Right atrium auricular region (tissue), 2 donors: Measurements from ENCODE around the gene DNAJC17. TPM values are rescaled to one million over a fixed set of nuclear protein-coding genes. Genes with fewer than 3 reads are reported as not detected.

Experiments used
- DNase-seq: peaks from one replicate; pipeline ENCODE4 v3.0.0-alpha.2; 2019; ENCODE audit warnings: low spot score
- H3K27ac ChIP-seq, 2 donors: fragments of 200-600 bp; sonication (generic); 1 replicate in 1 of 2; 2 replicates in 1 of 2; pipeline ENCODE4 v1.5.1; 2016 to 2019
- H3K27me3 ChIP-seq, 2 donors: fragments of 200-600 bp; sonication (generic); one replicate each; pipeline versions ENCODE4 v1.5.1 to v1.6.0; 2017 to 2019
- H3K36me3 ChIP-seq: fragments of 200-600 bp; sonication (generic); one replicate; pipeline ENCODE4 v1.5.1; 2016
- H3K4me1 ChIP-seq, 2 donors: fragments of 200-600 bp; sonication (generic); one replicate each; pipeline versions ENCODE4 v1.5.1 to v1.6.0; 2017 to 2019
- H3K4me3 ChIP-seq, 2 donors: fragments of 200-600 bp; sonication (generic); 1 replicate in 1 of 2; 2 replicates in 1 of 2; pipeline ENCODE4 v1.5.1; 2017 to 2019; ENCODE audit warnings: mild to moderate bottlenecking in 1 of 2, moderate library complexity in 1 of 2
- H3K9me3 ChIP-seq, 2 donors: fragments of 200-600 bp; sonication (generic); one replicate each; pipeline ENCODE4 v1.5.1; 2019
- CTCF ChIP-seq, 2 donors: fragments of 200-600 bp; sonication (generic); IDR thresholded peaks; one replicate each; pipeline ENCODE4 v1.5.1; 2019; ENCODE audit warnings: antibody characterized with exemption in 2 of 2
- total RNA-seq, 2 donors: library from RNA; depleted of rRNA; stranded (reverse); fragments of >200 nt; gene quantifications; one replicate each; pipeline ENCODE4 v1.1.0, GENCODE V29; 2016

DNAJC17 gene
- total RNA-seq, 2 donors from 2014 or later: 11.6 to 15.7 TPM

- Histone ChIP-seq H3K27me3 (no peaks in the 10 kb centered on the region), H3K27ac (no peak overlapping the region), H3K4me1 (peaks cover 0 to 43% of the 10 kb centered on the region in 2 donors), H3K9me3 (no peaks in the 10 kb centered on the region), H3K36me3 (peaks cover 7% of the 10 kb centered on the region), H3K4me3 (no peak overlapping the region)
- TF ChIP-seq CTCF (IDR thresholded peaks at IDR 0.05): no peak
- DNase-seq: no peak
Measured at GRCh38 chr15:40767838-40768500, 39.3 kb downstream of the DNAJC17 start.

- no peaks in the 10 kb centered on the region for H3K27me3 ChIP-seq
- H3K36me3 ChIP-seq: peaks cover 7% of the 10 kb centered on the region
- TF ChIP-seq CTCF (IDR thresholded peaks at IDR 0.05): no peak
- no peak overlapping the region for H3K27ac ChIP-seq
- no peaks in the 10 kb centered on the region for H3K9me3 ChIP-seq
- DNase-seq: no peak
- H3K4me1 ChIP-seq: peaks cover 0 to 45% of the 10 kb centered on the region in 2 donors
- H3K4me3 ChIP-seq: no peak overlapping the region
Measured at GRCh38 chr15:40766906-40767837, 40.1 kb downstream of the DNAJC17 start.

- DNase-seq: no peak
- TF ChIP-seq CTCF (IDR thresholded peaks at IDR 0.05): no peak
- H3K27ac ChIP-seq: no peak overlapping the region
- H3K4me3 ChIP-seq: no peak overlapping the region
- H3K4me1 ChIP-seq: peaks cover 0 to 45% of the 10 kb centered on the region in 2 donors
- no peaks in the 10 kb centered on the region for H3K36me3 ChIP-seq
- no peaks in the 10 kb centered on the region for H3K9me3 ChIP-seq
- no peaks in the 10 kb centered on the region for H3K27me3 ChIP-seq
Measured at GRCh38 chr15:40766194-40766815, 41.0 kb downstream of the DNAJC17 start.

GRCh38 chr15:40764629-40765103, 42.6 kb downstream of the DNAJC17 start:
- peak overlapping the region; percentile 71 to 74 for H3K27ac ChIP-seq
- no peak for DNase-seq
- peak overlapping the region; percentile 43 to 58 for H3K4me3 ChIP-seq
- no peaks in the 10 kb centered on the region for H3K27me3 ChIP-seq
- H3K9me3 ChIP-seq: no peaks in the 10 kb centered on the region
- TF ChIP-seq CTCF (IDR thresholded peaks at IDR 0.05): no peak
- no peaks in the 10 kb centered on the region for H3K36me3 ChIP-seq
- H3K4me1 ChIP-seq: peaks cover 0 to 35% of the 10 kb centered on the region in 2 donors

- peak; percentile 79 for DNase-seq
- Histone ChIP-seq H3K9me3 (no peaks in the 10 kb centered on the region), H3K27me3 (no peaks in the 10 kb centered on the region), H3K4me3 (peak within 1 kb of the TSS; percentile 43 to 58), H3K36me3 (no peaks in the 10 kb centered on the region), H3K4me1 (peaks cover 0 to 29% of the 10 kb centered on the region in 2 donors), H3K27ac (peak within 1 kb of the TSS; percentile 71 to 74)
- TF ChIP-seq CTCF (IDR thresholded peaks at IDR 0.05): peak in 1 of 2 donors; percentile 48
Measured at GRCh38 chr15:40763801-40764628, 43.3 kb downstream of the DNAJC17 start, which contains the start of gene GCHFR. Gene GCHFR, plus strand, starts transcription at chr15:40764068. Its CDS starts 113 bp downstream, at chr15:40764181.
